Measurements from ENCODE around the gene USH2A.

DNA sequence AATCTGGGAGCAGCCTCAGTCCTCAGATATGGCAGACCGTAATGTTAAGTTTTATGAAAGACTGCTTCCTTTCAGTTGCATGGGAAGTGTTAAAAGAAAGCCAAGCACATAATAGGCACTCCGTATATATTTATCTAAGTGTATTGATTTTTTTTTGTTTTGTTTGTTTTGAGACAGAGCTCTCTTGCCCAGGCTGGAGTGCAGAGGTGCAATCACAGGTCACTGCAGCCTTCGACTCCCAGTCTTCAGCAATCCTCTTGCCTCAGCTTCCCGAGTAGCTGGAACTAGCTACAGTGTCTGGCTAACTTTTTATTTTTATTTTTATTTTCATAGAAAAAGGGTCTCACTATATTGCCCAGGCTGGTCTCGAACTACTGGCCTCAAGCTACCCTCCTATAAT lies 341.8 kb downstream of the USH2A start:
- TF ChIP-seq EZH2 (IDR thresholded peaks at IDR 0.05; ENCODE audit: insufficient read depth, poor library complexity, severe bottlenecking) = no peak
- no peak for TF ChIP-seq EZH2phosphoT487 (IDR thresholded peaks at IDR 0.05; ENCODE audit: insufficient read depth, low read depth)

Data from GM23248 (cell line).